Esophagus muscularis mucosa (tissue), 4 donors: ENCODE measurements around the gene DZIP1. TPM values are rescaled to one million over a fixed set of nuclear protein-coding genes. Genes with fewer than 3 reads are reported as not detected.
A peak's percentile ranks its signal among the peaks of the same experiment; 100 is the strongest.
"Not testable (repeated sequence)": the region's sequence is repeated elsewhere in the genome, so short reads cannot be mapped to it uniquely, and the experiment has no call there.

Source experiments
- DNase-seq: peaks from one replicate; pipeline ENCODE4 v3.0.0-alpha.2; 2017; ENCODE audit errors: extremely low spot score
- H3K27ac ChIP-seq, 4 donors: fragments of 200-600 bp; sonication (generic); replicated peaks in 1 of 4; 1 replicate in 3 of 4; 2 replicates in 1 of 4; pipeline ENCODE4 v1.5.1; 2016 to 2019; ENCODE audit warnings: mild to moderate bottlenecking in 1 of 4
- H3K27me3 ChIP-seq, 4 donors: fragments of 200-600 bp; sonication (generic); one replicate each; pipeline versions ENCODE4 v1.5.1 to v1.6.0; 2016 to 2019
- H3K36me3 ChIP-seq, 4 donors: fragments of 200-600 bp; sonication (generic); one replicate each; pipeline ENCODE4 v1.5.1; 2016 to 2019
- H3K4me1 ChIP-seq, 4 donors: fragments of 200-600 bp; sonication (generic); one replicate each; pipeline ENCODE4 v1.5.1; 2016 to 2019
- H3K4me3 ChIP-seq, 4 donors: fragments of 200-600 bp; sonication (generic); 1 replicate in 2 of 4; 2 replicates in 2 of 4; pipeline ENCODE4 v1.5.1; 2016 to 2019; ENCODE audit warnings: mild to moderate bottlenecking in 4 of 4, moderate library complexity in 1 of 4
- H3K9me3 ChIP-seq, 4 donors: fragments of 200-600 bp; sonication (generic); 1 replicate in 3 of 4; 2 replicates in 1 of 4; pipeline ENCODE4 v1.5.1; 2016 to 2019
- CTCF ChIP-seq, 3 experiments: fragments of 200-600 bp in 2 of 3; fragments of 450-650 bp in 1 of 3; sonication (generic) in 2 of 3; IDR thresholded peaks; one replicate each; pipeline ENCODE4 v1.5.1; 2017 to 2019; ENCODE audit warnings: antibody characterized with exemption in 3 of 3, mild to moderate bottlenecking in 2 of 3, moderate library complexity in 1 of 3
- EP300 ChIP-seq: sonication (generic); formaldehyde crosslinking; IDR thresholded peaks from one replicate; pipeline ENCODE4 v1.6.1; 2017; ENCODE audit warnings: antibody characterized with exemption
- POLR2A ChIP-seq: fragments of 450-650 bp; IDR thresholded peaks from one replicate; pipeline ENCODE4 v1.6.1; 2017; ENCODE audit warnings: antibody characterized with exemption, moderate library complexity, mild to moderate bottlenecking, low read depth
- POLR2AphosphoS5 ChIP-seq, 2 donors: sonication (generic); formaldehyde crosslinking; IDR thresholded peaks; one replicate each; pipeline ENCODE4 v1.6.1; 2017; ENCODE audit warnings: antibody characterized with exemption in 2 of 2
- WGBS: methylation state at CpG from one replicate; pipeline ENCODE4 v1.1.5; 2018; 5-methylcytosine and 5-hydroxymethylcytosine counted together
- intact Hi-C: fragments of 100-400 bp; cut with DNase I; formaldehyde crosslinking; loops from one replicate; pipeline ENCODE4 v1.15.1; 2023
- total RNA-seq, 4 donors: library from RNA; depleted of rRNA; stranded (reverse); fragments of >200 nt; gene quantifications; one replicate each; pipeline versions ENCODE4 v1.1.0 to v1.2.1, GENCODE V29; 2016

DZIP1 gene, protein sequence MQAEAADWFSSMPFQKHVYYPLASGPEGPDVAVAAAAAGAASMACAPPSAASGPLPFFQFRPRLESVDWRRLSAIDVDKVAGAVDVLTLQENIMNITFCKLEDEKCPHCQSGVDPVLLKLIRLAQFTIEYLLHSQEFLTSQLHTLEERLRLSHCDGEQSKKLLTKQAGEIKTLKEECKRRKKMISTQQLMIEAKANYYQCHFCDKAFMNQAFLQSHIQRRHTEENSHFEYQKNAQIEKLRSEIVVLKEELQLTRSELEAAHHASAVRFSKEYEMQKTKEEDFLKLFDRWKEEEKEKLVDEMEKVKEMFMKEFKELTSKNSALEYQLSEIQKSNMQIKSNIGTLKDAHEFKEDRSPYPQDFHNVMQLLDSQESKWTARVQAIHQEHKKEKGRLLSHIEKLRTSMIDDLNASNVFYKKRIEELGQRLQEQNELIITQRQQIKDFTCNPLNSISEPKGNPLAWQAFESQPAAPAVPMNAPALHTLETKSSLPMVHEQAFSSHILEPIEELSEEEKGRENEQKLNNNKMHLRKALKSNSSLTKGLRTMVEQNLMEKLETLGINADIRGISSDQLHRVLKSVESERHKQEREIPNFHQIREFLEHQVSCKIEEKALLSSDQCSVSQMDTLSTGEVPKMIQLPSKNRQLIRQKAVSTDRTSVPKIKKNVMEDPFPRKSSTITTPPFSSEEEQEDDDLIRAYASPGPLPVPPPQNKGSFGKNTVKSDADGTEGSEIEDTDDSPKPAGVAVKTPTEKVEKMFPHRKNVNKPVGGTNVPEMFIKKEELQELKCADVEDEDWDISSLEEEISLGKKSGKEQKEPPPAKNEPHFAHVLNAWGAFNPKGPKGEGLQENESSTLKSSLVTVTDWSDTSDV
- 10 to 100 TPM; 14.5 to 31.3 (median 22.2) TPM for total RNA-seq

GRCh38 chr13:95644601-95645052 lies at the start of gene DZIP1:
Gene DZIP1 (minus strand): TSS chr13:95644706. CDS start chr13:95642029, 2,677 bp downstream.
- H3K4me3 ChIP-seq: peak within 1 kb of the TSS; percentile 70 to 74 (median 72)
- H3K27ac ChIP-seq: peak within 1 kb of the TSS; percentile 67 to 82 (median 79)
- peaks cover 24 to 44% (median 43%) of the 10 kb centered on the region in 4 donors for H3K4me1 ChIP-seq
- WGBS: 2% methylated on average over 9 of the region's 30 CpGs
- no peak for DNase-seq
- TF ChIP-seq POLR2A: no peak
- peak; percentile 69 to 74 for TF ChIP-seq POLR2AphosphoS5 (IDR thresholded peaks at IDR 0.05)
- intact Hi-C loops: loop anchor here (5.0 kb wide), 1 partner anchor 33 kb away; the partner anchor contains the start of gene DNAJC3
- no peaks in the 10 kb centered on the region for H3K9me3 ChIP-seq
- no peaks in the 10 kb centered on the region for H3K36me3 ChIP-seq
- peaks cover 0 to 26% (median 0%) of the 10 kb centered on the region in 4 donors for H3K27me3 ChIP-seq

DNA sequence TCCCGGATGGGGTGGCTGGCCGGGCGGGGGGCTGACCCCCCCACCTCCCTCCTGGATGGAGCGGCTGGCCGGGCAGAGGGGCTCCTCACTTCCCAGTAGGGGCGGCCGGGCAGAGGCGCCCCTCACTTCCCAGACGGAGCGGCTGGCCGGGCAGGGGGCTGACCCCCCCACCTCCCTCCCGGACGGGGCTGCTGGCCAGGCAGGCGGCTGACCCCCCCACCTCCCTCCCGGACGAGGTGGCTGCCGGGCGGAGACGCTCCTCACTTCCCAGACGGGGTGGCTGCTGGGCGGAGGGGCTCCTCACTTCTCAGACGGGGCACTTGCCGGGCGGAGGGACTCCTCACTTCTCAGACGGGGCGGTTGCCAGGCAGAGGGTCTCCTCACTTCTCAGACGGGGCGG lies 46.5 kb upstream of the DZIP1 start:
- H3K27ac ChIP-seq, H3K36me3 ChIP-seq, H3K4me3 ChIP-seq, H3K4me1 ChIP-seq, intact Hi-C loops, H3K27me3 ChIP-seq, H3K9me3 ChIP-seq, DNase-seq: not testable (repeated sequence)
- WGBS: 100% methylated on average over 8 of the region's 28 CpGs

DNA sequence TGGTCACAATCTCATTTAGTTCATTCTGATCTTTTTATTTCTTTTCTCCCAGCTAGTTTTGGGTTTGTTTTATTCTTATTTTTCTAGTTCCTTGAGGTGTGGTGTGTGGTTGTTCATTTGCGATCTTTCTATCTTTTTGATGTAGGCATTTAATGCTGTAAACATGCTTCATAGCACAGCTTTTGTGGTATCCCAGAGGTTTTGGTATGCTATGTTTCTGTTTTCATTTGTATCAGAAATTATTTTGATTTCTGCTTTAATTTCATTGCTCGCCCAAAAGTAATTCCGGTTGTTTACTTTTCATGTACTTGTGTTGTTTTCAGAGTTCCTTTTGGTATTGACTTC lies 45.0 kb upstream of the DZIP1 start:
- 93% methylated on average over 3 of the region's 3 CpGs for WGBS
- H3K4me3 ChIP-seq: no peak overlapping the region
- no peaks in the 10 kb centered on the region for H3K27me3 ChIP-seq
- H3K9me3 ChIP-seq: no peaks in the 10 kb centered on the region
- intact Hi-C loops: no loop called here
- DNase-seq: no peak
- H3K4me1 ChIP-seq: peaks cover 0 to 14% (median 6%) of the 10 kb centered on the region in 4 donors
- TF ChIP-seq POLR2A (no peak), EP300 (no peak), CTCF (IDR thresholded peaks at IDR 0.05) (no peak), POLR2AphosphoS5 (IDR thresholded peaks at IDR 0.05) (no peak)
- no peaks in the 10 kb centered on the region for H3K36me3 ChIP-seq
- no peak overlapping the region for H3K27ac ChIP-seq

DNA sequence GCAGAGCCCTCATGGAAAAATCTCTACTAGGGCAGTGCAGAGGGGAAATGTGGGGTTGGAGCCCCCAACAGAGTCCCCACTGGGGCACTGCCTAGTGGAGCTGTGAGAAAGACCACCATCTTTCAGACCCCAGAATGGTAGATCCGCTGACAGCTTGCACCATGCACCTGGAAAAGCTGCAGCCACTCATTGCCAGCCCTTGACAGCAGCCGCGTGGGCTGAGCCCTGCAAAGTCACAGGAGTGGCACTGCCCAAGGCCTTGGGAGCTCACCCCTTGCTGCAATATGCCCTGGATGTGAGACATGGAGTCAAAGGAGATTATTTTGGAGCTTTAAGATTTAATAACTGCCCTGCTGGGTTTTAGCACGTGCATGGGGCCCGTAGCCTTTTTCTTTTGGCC lies 40.5 kb upstream of the DZIP1 start:
- H3K4me3 ChIP-seq, H3K27me3 ChIP-seq, H3K27ac ChIP-seq, H3K9me3 ChIP-seq, intact Hi-C loops, DNase-seq, H3K36me3 ChIP-seq: not testable (repeated sequence)
- 98% methylated on average over 4 of the region's 5 CpGs for WGBS
- H3K4me1 ChIP-seq: peaks cover 15 to 43% (median 38%) of the 10 kb centered on the region in 4 donors

DNA sequence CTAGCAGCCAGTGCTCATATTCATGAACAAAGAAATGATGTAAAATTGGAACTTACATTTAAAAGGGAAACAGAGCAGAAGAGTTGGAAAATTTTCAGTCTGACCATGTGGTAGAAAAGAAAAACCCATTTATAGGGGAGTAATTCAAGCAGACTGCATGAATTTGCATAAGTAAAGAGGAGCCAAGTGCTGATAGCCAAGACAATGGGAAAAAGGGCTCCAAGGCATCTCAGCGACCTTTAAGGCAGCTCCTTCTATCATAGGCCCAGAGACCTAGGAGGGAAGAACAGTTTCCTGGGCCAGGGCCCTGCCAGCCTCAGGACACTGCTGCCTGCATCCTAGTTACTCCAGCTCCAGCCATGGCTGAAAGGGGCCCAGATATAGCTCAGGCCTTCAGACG lies 39.9 kb upstream of the DZIP1 start:
- H3K27ac ChIP-seq: no peak overlapping the region
- H3K4me3 ChIP-seq: no peak overlapping the region
- DNase-seq: no peak
- no peaks in the 10 kb centered on the region for H3K27me3 ChIP-seq
- 43% methylated on average over 2 of the region's 2 CpGs for WGBS
- intact Hi-C loops: no loop called here
- peaks cover 15 to 48% (median 41%) of the 10 kb centered on the region in 4 donors for H3K4me1 ChIP-seq
- H3K36me3 ChIP-seq: no peaks in the 10 kb centered on the region
- no peaks in the 10 kb centered on the region for H3K9me3 ChIP-seq
- TF ChIP-seq POLR2A (no peak), CTCF (IDR thresholded peaks at IDR 0.05) (no peak), POLR2AphosphoS5 (IDR thresholded peaks at IDR 0.05) (no peak), EP300 (no peak)

GRCh38 chr13:95679722-95680121 lies 35.2 kb upstream of the DZIP1 start:
- Histone ChIP-seq H3K4me1 (peaks cover 26 to 69% (median 62%) of the 10 kb centered on the region in 4 donors), H3K27me3 (no peaks in the 10 kb centered on the region), H3K9me3 (no peaks in the 10 kb centered on the region), H3K36me3 (no peaks in the 10 kb centered on the region), H3K27ac (no peak overlapping the region), H3K4me3 (no peak overlapping the region)
- TF ChIP-seq POLR2AphosphoS5 (IDR thresholded peaks at IDR 0.05): no peak
- no peak for TF ChIP-seq EP300
- no peak for TF ChIP-seq POLR2A
- no peak for TF ChIP-seq CTCF (IDR thresholded peaks at IDR 0.05)
- intact Hi-C loops: loop anchor here (5.0 to 10.0 kb wide), 3 partner anchors 37 to 105 kb away; partner anchors contain the start of gene DZIP1
- WGBS: 62% methylated on average over 2 of the region's 2 CpGs
- no peak for DNase-seq
